ENCODE data around the gene LSAMP.

DNA sequence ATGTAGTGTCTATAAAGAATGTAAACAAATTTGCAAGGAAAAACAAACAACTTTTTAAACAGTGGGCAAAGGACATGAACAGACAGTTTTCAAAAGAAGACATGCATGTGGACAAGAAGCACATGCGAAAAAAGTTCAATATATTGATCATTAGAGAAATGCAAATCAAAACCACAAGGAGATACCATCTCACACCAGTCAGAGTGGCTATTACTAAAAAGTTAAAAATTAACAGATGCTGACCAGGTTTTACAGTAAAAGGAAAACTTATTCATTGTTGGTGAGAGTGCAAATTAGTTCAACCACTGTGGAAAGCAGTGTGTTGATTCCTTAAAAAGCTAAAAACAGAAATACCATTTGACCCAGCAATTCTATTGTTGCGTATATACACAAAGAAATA, 47.1 kb upstream of the LSAMP start:
- TF ChIP-seq, protein P1, sequence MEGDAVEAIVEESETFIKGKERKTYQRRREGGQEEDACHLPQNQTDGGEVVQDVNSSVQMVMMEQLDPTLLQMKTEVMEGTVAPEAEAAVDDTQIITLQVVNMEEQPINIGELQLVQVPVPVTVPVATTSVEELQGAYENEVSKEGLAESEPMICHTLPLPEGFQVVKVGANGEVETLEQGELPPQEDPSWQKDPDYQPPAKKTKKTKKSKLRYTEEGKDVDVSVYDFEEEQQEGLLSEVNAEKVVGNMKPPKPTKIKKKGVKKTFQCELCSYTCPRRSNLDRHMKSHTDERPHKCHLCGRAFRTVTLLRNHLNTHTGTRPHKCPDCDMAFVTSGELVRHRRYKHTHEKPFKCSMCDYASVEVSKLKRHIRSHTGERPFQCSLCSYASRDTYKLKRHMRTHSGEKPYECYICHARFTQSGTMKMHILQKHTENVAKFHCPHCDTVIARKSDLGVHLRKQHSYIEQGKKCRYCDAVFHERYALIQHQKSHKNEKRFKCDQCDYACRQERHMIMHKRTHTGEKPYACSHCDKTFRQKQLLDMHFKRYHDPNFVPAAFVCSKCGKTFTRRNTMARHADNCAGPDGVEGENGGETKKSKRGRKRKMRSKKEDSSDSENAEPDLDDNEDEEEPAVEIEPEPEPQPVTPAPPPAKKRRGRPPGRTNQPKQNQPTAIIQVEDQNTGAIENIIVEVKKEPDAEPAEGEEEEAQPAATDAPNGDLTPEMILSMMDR (IDR thresholded peaks at IDR 0.05), result no peak
- TF ChIP-seq EZH2 (IDR thresholded peaks at IDR 0.05) (no peak), EZH2phosphoT487 (IDR thresholded peaks at IDR 0.05) (no peak)

All from neural progenitor cell (in vitro differentiated cells).